Glomerular visceral epithelial cell (primary cell): ENCODE data around the gene SMIM8.
A peak's percentile ranks its signal among the peaks of the same experiment; 100 is the strongest.
"Not testable (repeated sequence)": the region's sequence is repeated elsewhere in the genome, so short reads cannot be mapped to it uniquely, and the experiment has no call there.

Source experiments
- DNase-seq: peaks from one replicate; pipeline ENCODE4 v3.0.0-alpha.2; 2016; ENCODE audit errors: extremely low spot score

The SMIM8 gene

GRCh38 chr6:87322304-87323212 is at the start of gene SMIM8:
SMIM8 (plus strand) TSS chr6:87322588; CDS start chr6:87337032, 14,444 bp downstream.
- peak; percentile 86 for DNase-seq

GRCh38 chr6:87274660-87275274 is 47.6 kb upstream of the SMIM8 start:
- DNase-seq, result peak; percentile 35

GRCh38 chr6:87276624-87277023 is 45.8 kb upstream of the SMIM8 start:
- no peak for DNase-seq

GRCh38 chr6:87277123-87277522 is 45.3 kb upstream of the SMIM8 start:
- peak; percentile 15 for DNase-seq

GRCh38 chr6:87279196-87279595 is 43.2 kb upstream of the SMIM8 start:
- no peak for DNase-seq

GRCh38 chr6:87281426-87281825 is 41.0 kb upstream of the SMIM8 start:
- DNase-seq, result no peak

- DNase-seq, result no peak
Observed at GRCh38 chr6:87282743-87283142, 39.6 kb upstream of the SMIM8 start.

- DNase-seq, result no peak
Observed at GRCh38 chr6:87283461-87283860, 38.9 kb upstream of the SMIM8 start.

GRCh38 chr6:87287251-87287650 is 35.1 kb upstream of the SMIM8 start:
- no peak for DNase-seq

- DNase-seq, result no peak
Observed at GRCh38 chr6:87289571-87289970, 32.8 kb upstream of the SMIM8 start.

- no peak for DNase-seq
Observed at GRCh38 chr6:87291883-87292282, 30.5 kb upstream of the SMIM8 start.

GRCh38 chr6:87293526-87293925 is 28.9 kb upstream of the SMIM8 start:
- no peak for DNase-seq

GRCh38 chr6:87297119-87297518 is 25.3 kb upstream of the SMIM8 start:
- DNase-seq, result no peak

GRCh38 chr6:87301277-87301676 is 21.1 kb upstream of the SMIM8 start:
- not testable (repeated sequence) for DNase-seq

GRCh38 chr6:87308970-87309369 is 13.4 kb upstream of the SMIM8 start:
- DNase-seq, result peak; percentile 20

GRCh38 chr6:87312860-87313259 is 9.5 kb upstream of the SMIM8 start:
- no peak for DNase-seq

- DNase-seq, result no peak
Observed at GRCh38 chr6:87315071-87315470, 7.3 kb upstream of the SMIM8 start.

GRCh38 chr6:87319271-87319987 is 3.0 kb upstream of the SMIM8 start:
- no peak for DNase-seq

GRCh38 chr6:87323880-87324279 is 1.5 kb downstream of the SMIM8 start:
- DNase-seq, result not testable (repeated sequence)

GRCh38 chr6:87330961-87331360 is 8.6 kb downstream of the SMIM8 start:
- DNase-seq, result no peak

GRCh38 chr6:87333033-87333432 is 10.6 kb downstream of the SMIM8 start:
- DNase-seq, result no peak

GRCh38 chr6:87333591-87334181 is 11.3 kb downstream of the SMIM8 start:
- no peak for DNase-seq
